Activated effector memory CD4-positive, alpha-beta T cell treated with Interleukin-2 at 50 U/mL for 16 hours (primary cell): ENCODE measurements around the gene MROH2B.

Source experiments
- DNase-seq: peaks from one replicate; pipeline ENCODE4 v3.0.0-alpha.2; 2020

MROH2B gene

GRCh38 chr5:41012318-41012717 is 58.8 kb downstream of the MROH2B start:
- DNase-seq: no peak

- DNase-seq: no peak
Measured at GRCh38 chr5:41010572-41010971, 60.6 kb downstream of the MROH2B start.

GRCh38 chr5:41009232-41009631 is 61.9 kb downstream of the MROH2B start:
- DNase-seq: no peak

- no peak for DNase-seq
Measured at GRCh38 chr5:41004931-41005330, 66.2 kb downstream of the MROH2B start.

- no peak for DNase-seq
Measured at GRCh38 chr5:41003670-41004376, 67.3 kb downstream of the MROH2B start.

GRCh38 chr5:40999966-41000365 is 71.2 kb downstream of the MROH2B start:
- no peak for DNase-seq

GRCh38 chr5:40999142-40999541 is 72.0 kb downstream of the MROH2B start:
- DNase-seq: no peak

- DNase-seq: no peak
Measured at GRCh38 chr5:40995801-40996586, 75.1 kb downstream of the MROH2B start.

- DNase-seq: no peak
Measured at GRCh38 chr5:40991981-40992559, 79.1 kb downstream of the MROH2B start.

GRCh38 chr5:40991168-40991980 is 79.8 kb downstream of the MROH2B start:
- DNase-seq: no peak

GRCh38 chr5:40988746-40989510 is 82.2 kb downstream of the MROH2B start:
- no peak for DNase-seq

GRCh38 chr5:40987349-40987748 is 83.8 kb downstream of the MROH2B start:
- DNase-seq: no peak

GRCh38 chr5:40986666-40987065 is 84.5 kb downstream of the MROH2B start:
- no peak for DNase-seq

- DNase-seq: no peak
Measured at GRCh38 chr5:40985501-40985900, 85.6 kb downstream of the MROH2B start.

GRCh38 chr5:40984884-40985283 is 86.3 kb downstream of the MROH2B start:
- DNase-seq: no peak

- no peak for DNase-seq
Measured at GRCh38 chr5:40983781-40984180, 87.4 kb downstream of the MROH2B start.

- DNase-seq: no peak
Measured at GRCh38 chr5:40981420-40981819, 89.7 kb downstream of the MROH2B start.

GRCh38 chr5:40976836-40977235 is 94.3 kb downstream of the MROH2B start:
- DNase-seq: no peak

- DNase-seq: no peak
Measured at GRCh38 chr5:40976041-40976440, 95.1 kb downstream of the MROH2B start.

GRCh38 chr5:40973364-40974004 is 97.7 kb downstream of the MROH2B start:
- no peak for DNase-seq

GRCh38 chr5:40972434-40972833 is 98.7 kb downstream of the MROH2B start:
- no peak for DNase-seq
